ENCODE data around the gene FER. TPM values are rescaled to one million over a fixed set of nuclear protein-coding genes. Genes with fewer than 3 reads are reported as not detected.

The FER gene
- total RNA-seq, 1 donor: 36.6 TPM

- H3K27me3 ChIP-seq (ENCODE audit: insufficient read depth, low read length): no peaks in the 10 kb centered on the region
- no peaks in the 10 kb centered on the region for H3K36me3 ChIP-seq (ENCODE audit: insufficient read depth, low read length)
- no peak overlapping the region for H3K4me3 ChIP-seq (ENCODE audit: insufficient read depth, low read length)
- no peaks in the 10 kb centered on the region for H3K79me2 ChIP-seq (ENCODE audit: insufficient read depth, low read length)
- TF ChIP-seq CTCF (IDR thresholded peaks at IDR 0.05; ENCODE audit: extremely low read depth, low read depth, low read length): no peak
- no peaks in the 10 kb centered on the region for H3K4me1 ChIP-seq (ENCODE audit: insufficient read depth, low read length)
- no peak overlapping the region for H3K4me2 ChIP-seq (ENCODE audit: insufficient read depth, low read length)
- H3K27ac ChIP-seq (ENCODE audit: low read depth, low read length): no peak overlapping the region
- no peaks in the 10 kb centered on the region for H4K20me1 ChIP-seq (ENCODE audit: insufficient read depth, low read length)
- no peak overlapping the region for H2AFZ ChIP-seq (ENCODE audit: low read length)
- H3K9me3 ChIP-seq (ENCODE audit: low read depth, low read length): no peaks in the 10 kb centered on the region
- DNase-seq (ENCODE audit: insufficient read length, low spot score, missing footprints): no peak
These were observed 404.9 kb downstream of the FER start for GRCh38 chr5:109152565-109152964.

GRCh38 chr5:109155625-109156024 lies 407.9 kb downstream of the FER start:
- no peak for DNase-seq (ENCODE audit: insufficient read length, low spot score, missing footprints)
- Histone ChIP-seq H3K9me3 (ENCODE audit: low read depth, low read length) (no peaks in the 10 kb centered on the region), H3K4me3 (ENCODE audit: insufficient read depth, low read length) (no peak overlapping the region), H3K27ac (ENCODE audit: low read depth, low read length) (no peak overlapping the region), H3K36me3 (ENCODE audit: insufficient read depth, low read length) (no peaks in the 10 kb centered on the region), H3K27me3 (ENCODE audit: insufficient read depth, low read length) (no peaks in the 10 kb centered on the region), H2AFZ (ENCODE audit: low read length) (no peak overlapping the region), H3K4me2 (ENCODE audit: insufficient read depth, low read length) (no peak overlapping the region), H4K20me1 (ENCODE audit: insufficient read depth, low read length) (no peaks in the 10 kb centered on the region), H3K4me1 (ENCODE audit: insufficient read depth, low read length) (no peaks in the 10 kb centered on the region), H3K79me2 (ENCODE audit: insufficient read depth, low read length) (no peaks in the 10 kb centered on the region)
- no peak for TF ChIP-seq CTCF (IDR thresholded peaks at IDR 0.05; ENCODE audit: extremely low read depth, low read depth, low read length)

- no peaks in the 10 kb centered on the region for H4K20me1 ChIP-seq (ENCODE audit: insufficient read depth, low read length)
- TF ChIP-seq CTCF (IDR thresholded peaks at IDR 0.05; ENCODE audit: extremely low read depth, low read depth, low read length): no peak
- no peak overlapping the region for H3K4me3 ChIP-seq (ENCODE audit: insufficient read depth, low read length)
- peaks cover 4% of the 10 kb centered on the region for H3K4me1 ChIP-seq (ENCODE audit: insufficient read depth, low read length)
- H3K36me3 ChIP-seq (ENCODE audit: insufficient read depth, low read length): no peaks in the 10 kb centered on the region
- no peak overlapping the region for H3K27ac ChIP-seq (ENCODE audit: low read depth, low read length)
- H3K79me2 ChIP-seq (ENCODE audit: insufficient read depth, low read length): no peaks in the 10 kb centered on the region
- H3K9me3 ChIP-seq (ENCODE audit: low read depth, low read length): no peaks in the 10 kb centered on the region
- H3K4me2 ChIP-seq (ENCODE audit: insufficient read depth, low read length): no peak overlapping the region
- H3K27me3 ChIP-seq (ENCODE audit: insufficient read depth, low read length): no peaks in the 10 kb centered on the region
- no peak overlapping the region for H2AFZ ChIP-seq (ENCODE audit: low read length)
- no peak for DNase-seq (ENCODE audit: insufficient read length, low spot score, missing footprints)
These were observed 409.2 kb downstream of the FER start for GRCh38 chr5:109156885-109157284.

GRCh38 chr5:109160468-109160867 lies 412.8 kb downstream of the FER start:
- Histone ChIP-seq H3K4me2 (ENCODE audit: insufficient read depth, low read length) (no peak overlapping the region), H3K27me3 (ENCODE audit: insufficient read depth, low read length) (no peaks in the 10 kb centered on the region), H3K4me1 (ENCODE audit: insufficient read depth, low read length) (peaks cover 9% of the 10 kb centered on the region), H2AFZ (ENCODE audit: low read length) (no peak overlapping the region), H4K20me1 (ENCODE audit: insufficient read depth, low read length) (no peaks in the 10 kb centered on the region), H3K4me3 (ENCODE audit: insufficient read depth, low read length) (no peak overlapping the region), H3K9me3 (ENCODE audit: low read depth, low read length) (no peaks in the 10 kb centered on the region), H3K36me3 (ENCODE audit: insufficient read depth, low read length) (no peaks in the 10 kb centered on the region), H3K27ac (ENCODE audit: low read depth, low read length) (no peak overlapping the region), H3K79me2 (ENCODE audit: insufficient read depth, low read length) (no peaks in the 10 kb centered on the region)
- no peak for DNase-seq (ENCODE audit: insufficient read length, low spot score, missing footprints)
- no peak for TF ChIP-seq CTCF (IDR thresholded peaks at IDR 0.05; ENCODE audit: extremely low read depth, low read depth, low read length)
